WTC11 (cell line): ENCODE results near the gene FBXL7.
A peak's percentile ranks its signal among the peaks of the same experiment; 100 is the strongest.

Source experiments
- CREB1 ChIP-seq: sonication (generic); formaldehyde crosslinking; IDR thresholded peaks from 2 replicates; pipeline ENCODE4 v1.8.0; 2023; ENCODE audit warnings: mild to moderate bottlenecking, missing genetic modification reagents
- ZBTB21 ChIP-seq: sonication (generic); formaldehyde crosslinking; IDR thresholded peaks from 2 replicates; pipeline ENCODE4 v1.8.1; 2023; ENCODE audit warnings: mild to moderate bottlenecking, missing genetic modification reagents, borderline replicate concordance
- TF ChIP-seq, protein P1 (sequence below): fragments of 200-600 bp; IDR thresholded peaks from 2 replicates; pipeline ENCODE4 v1.8.0; 2022; ENCODE audit warnings: antibody characterized with exemption
- TF ChIP-seq, protein P2 (sequence below): sonication (generic); formaldehyde crosslinking; IDR thresholded peaks from 2 replicates; pipeline ENCODE4 v1.8.1; 2022; ENCODE audit warnings: low read depth, missing genetic modification reagents, borderline replicate concordance
- TF ChIP-seq, protein P3 (sequence below): sonication (generic); formaldehyde crosslinking; IDR thresholded peaks from 2 replicates; pipeline ENCODE4 v1.8.1; 2023; ENCODE audit warnings: mild to moderate bottlenecking, missing genetic modification reagents, moderate library complexity
- TF ChIP-seq, protein P4 (sequence below): sonication (generic); formaldehyde crosslinking; IDR thresholded peaks from 2 replicates; pipeline ENCODE4 v1.8.0; 2022; ENCODE audit warnings: mild to moderate bottlenecking, missing genetic modification reagents
- TF ChIP-seq, protein P5 (sequence below): sonication (generic); formaldehyde crosslinking; IDR thresholded peaks from 2 replicates; pipeline ENCODE4 v1.8.0; 2022; ENCODE audit warnings: mild to moderate bottlenecking, missing genetic modification reagents

DNA sequence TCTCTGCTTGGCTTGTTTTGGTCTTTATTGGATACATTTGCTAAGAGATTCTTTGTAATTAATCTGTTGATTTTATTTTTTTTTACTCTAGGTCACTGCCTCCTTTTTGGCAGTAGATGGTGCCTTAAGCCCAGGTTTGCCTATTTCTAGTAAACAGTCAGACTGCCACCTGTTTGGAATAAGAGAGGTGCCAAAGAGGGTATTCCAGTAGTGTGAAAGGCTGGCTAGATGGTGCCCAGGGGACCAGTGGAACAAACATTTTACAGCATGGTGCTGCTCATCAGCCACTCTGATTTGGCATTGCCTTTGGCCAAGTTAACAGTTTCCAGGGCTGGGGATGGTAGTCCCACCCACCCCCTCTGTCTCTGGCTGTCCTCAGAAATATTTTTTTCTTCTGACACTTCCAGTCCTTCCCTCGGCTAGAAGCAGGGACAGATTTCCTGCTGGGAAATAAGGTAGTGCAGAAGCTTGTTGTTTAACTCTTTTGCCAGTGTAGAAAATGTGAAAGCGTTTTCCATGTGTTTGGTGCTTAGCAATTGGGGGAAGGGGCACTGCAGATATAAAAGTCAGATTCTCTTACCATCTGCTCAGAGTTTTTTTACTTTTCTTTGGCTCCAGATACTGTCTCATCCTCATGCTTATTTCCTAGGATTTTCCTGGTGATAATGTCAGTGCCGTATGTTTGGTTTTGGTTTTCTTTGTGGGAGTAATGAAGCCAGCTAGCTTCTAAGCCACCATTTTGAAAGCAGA lies 36.6 kb upstream of the FBXL7 start:
- TF ChIP-seq, protein P1, sequence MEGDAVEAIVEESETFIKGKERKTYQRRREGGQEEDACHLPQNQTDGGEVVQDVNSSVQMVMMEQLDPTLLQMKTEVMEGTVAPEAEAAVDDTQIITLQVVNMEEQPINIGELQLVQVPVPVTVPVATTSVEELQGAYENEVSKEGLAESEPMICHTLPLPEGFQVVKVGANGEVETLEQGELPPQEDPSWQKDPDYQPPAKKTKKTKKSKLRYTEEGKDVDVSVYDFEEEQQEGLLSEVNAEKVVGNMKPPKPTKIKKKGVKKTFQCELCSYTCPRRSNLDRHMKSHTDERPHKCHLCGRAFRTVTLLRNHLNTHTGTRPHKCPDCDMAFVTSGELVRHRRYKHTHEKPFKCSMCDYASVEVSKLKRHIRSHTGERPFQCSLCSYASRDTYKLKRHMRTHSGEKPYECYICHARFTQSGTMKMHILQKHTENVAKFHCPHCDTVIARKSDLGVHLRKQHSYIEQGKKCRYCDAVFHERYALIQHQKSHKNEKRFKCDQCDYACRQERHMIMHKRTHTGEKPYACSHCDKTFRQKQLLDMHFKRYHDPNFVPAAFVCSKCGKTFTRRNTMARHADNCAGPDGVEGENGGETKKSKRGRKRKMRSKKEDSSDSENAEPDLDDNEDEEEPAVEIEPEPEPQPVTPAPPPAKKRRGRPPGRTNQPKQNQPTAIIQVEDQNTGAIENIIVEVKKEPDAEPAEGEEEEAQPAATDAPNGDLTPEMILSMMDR, result 0 out of 2 replicates have a peak, but pooled peaks have one; percentile 27
- TF ChIP-seq, protein P2, sequence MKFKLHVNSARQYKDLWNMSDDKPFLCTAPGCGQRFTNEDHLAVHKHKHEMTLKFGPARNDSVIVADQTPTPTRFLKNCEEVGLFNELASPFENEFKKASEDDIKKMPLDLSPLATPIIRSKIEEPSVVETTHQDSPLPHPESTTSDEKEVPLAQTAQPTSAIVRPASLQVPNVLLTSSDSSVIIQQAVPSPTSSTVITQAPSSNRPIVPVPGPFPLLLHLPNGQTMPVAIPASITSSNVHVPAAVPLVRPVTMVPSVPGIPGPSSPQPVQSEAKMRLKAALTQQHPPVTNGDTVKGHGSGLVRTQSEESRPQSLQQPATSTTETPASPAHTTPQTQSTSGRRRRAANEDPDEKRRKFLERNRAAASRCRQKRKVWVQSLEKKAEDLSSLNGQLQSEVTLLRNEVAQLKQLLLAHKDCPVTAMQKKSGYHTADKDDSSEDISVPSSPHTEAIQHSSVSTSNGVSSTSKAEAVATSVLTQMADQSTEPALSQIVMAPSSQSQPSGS, result no peak
- no peak for TF ChIP-seq CREB1 (CRISPR knock-in tag)
- TF ChIP-seq, protein P3, sequence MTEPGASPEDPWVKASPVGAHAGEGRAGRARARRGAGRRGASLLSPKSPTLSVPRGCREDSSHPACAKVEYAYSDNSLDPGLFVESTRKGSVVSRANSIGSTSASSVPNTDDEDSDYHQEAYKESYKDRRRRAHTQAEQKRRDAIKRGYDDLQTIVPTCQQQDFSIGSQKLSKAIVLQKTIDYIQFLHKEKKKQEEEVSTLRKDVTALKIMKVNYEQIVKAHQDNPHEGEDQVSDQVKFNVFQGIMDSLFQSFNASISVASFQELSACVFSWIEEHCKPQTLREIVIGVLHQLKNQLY (CRISPR knock-in tag), result no peak
- TF ChIP-seq, protein P4, sequence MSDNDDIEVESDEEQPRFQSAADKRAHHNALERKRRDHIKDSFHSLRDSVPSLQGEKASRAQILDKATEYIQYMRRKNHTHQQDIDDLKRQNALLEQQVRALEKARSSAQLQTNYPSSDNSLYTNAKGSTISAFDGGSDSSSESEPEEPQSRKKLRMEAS, result no peak
- TF ChIP-seq, protein P5, sequence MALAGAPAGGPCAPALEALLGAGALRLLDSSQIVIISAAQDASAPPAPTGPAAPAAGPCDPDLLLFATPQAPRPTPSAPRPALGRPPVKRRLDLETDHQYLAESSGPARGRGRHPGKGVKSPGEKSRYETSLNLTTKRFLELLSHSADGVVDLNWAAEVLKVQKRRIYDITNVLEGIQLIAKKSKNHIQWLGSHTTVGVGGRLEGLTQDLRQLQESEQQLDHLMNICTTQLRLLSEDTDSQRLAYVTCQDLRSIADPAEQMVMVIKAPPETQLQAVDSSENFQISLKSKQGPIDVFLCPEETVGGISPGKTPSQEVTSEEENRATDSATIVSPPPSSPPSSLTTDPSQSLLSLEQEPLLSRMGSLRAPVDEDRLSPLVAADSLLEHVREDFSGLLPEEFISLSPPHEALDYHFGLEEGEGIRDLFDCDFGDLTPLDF (CRISPR knock-in tag), result no peak
- TF ChIP-seq ZBTB21, result no peak
